DND-41 (cell line): ENCODE measurements around the gene SLTM.

Experiments used
- ATAC-seq: fragments of 200-7000 bp; cut with Tn5 transposase; 3 replicates; pipeline ENCODE4 v1.9.1; 2021; ENCODE audit warnings: low read depth; ENCODE audit not compliant: insufficient read depth
- DNase-seq: peaks from one replicate; pipeline ENCODE4 v3.0.0-alpha.2; 2020
- H2AFZ ChIP-seq: 2 replicates; pipeline ENCODE4 v1.6.0; 2012; ENCODE audit warnings: low read depth, low read length
- H3K27ac ChIP-seq: 2 replicates; pipeline ENCODE4 v1.5.1; 2012; ENCODE audit warnings: low read length, inconsistent platforms
- H3K27me3 ChIP-seq: fragments of 200-600 bp; sonication (generic); 2 replicates; pipeline ENCODE4 v1.6.0; 2012; ENCODE audit warnings: low read length, mild to moderate bottlenecking, inconsistent platforms; ENCODE audit not compliant: insufficient read depth, poor library complexity
- H3K36me3 ChIP-seq: 2 replicates; pipeline ENCODE4 v1.5.1; 2012; ENCODE audit warnings: low read length, inconsistent platforms; ENCODE audit not compliant: insufficient read depth
- H3K4me1 ChIP-seq: 2 replicates; pipeline ENCODE4 v1.5.1; 2012; ENCODE audit warnings: mild to moderate bottlenecking, low read length; ENCODE audit not compliant: insufficient read depth
- H3K4me2 ChIP-seq: 2 replicates; pipeline ENCODE4 v1.6.0; 2012; ENCODE audit warnings: mild to moderate bottlenecking, moderate library complexity, low read length, inconsistent platforms; ENCODE audit not compliant: insufficient read depth
- H3K4me3 ChIP-seq, 2 experiments: fragments of 200-600 bp in 1 of 2; shearing (Covaris generic) in 1 of 2; 2 replicates each; pipeline ENCODE4 v1.5.1; 2012 to 2016; ENCODE audit warnings: inconsistent platforms in 2 of 2, low read length in 2 of 2, mild to moderate bottlenecking in 2 of 2, low read depth in 1 of 2, moderate library complexity in 1 of 2
- H3K79me2 ChIP-seq: 2 replicates; pipeline ENCODE4 v1.6.0; 2012; ENCODE audit warnings: low read length, inconsistent platforms; ENCODE audit not compliant: insufficient read depth
- H3K9ac ChIP-seq: 2 replicates; pipeline ENCODE4 v1.6.0; 2012; ENCODE audit warnings: low read depth, mild to moderate bottlenecking, inconsistent platforms, low read length, moderate library complexity
- H3K9me3 ChIP-seq: 2 replicates; pipeline ENCODE4 v1.5.1; 2012; ENCODE audit warnings: low read length, moderate library complexity, mild to moderate bottlenecking, inconsistent platforms; ENCODE audit not compliant: insufficient read depth, severe bottlenecking
- H4K20me1 ChIP-seq: 2 replicates; pipeline ENCODE4 v1.6.0; 2012; ENCODE audit warnings: low read length; ENCODE audit not compliant: insufficient read depth
- EZH2 ChIP-seq: IDR thresholded peaks from 3 replicates; pipeline ENCODE4 v1.6.1; 2012; ENCODE audit warnings: borderline replicate concordance, low read depth, mild to moderate bottlenecking, moderate library complexity, low read length, inconsistent platforms; ENCODE audit not compliant: severe bottlenecking
- TF ChIP-seq, protein P1 (sequence below): IDR thresholded peaks from 2 replicates; pipeline ENCODE4 v1.5.1; 2012; ENCODE audit warnings: borderline replicate concordance, low read length, moderate library complexity, mild to moderate bottlenecking; ENCODE audit not compliant: poor library complexity, severe bottlenecking; ENCODE audit errors: extremely low read depth

SLTM gene

DNA sequence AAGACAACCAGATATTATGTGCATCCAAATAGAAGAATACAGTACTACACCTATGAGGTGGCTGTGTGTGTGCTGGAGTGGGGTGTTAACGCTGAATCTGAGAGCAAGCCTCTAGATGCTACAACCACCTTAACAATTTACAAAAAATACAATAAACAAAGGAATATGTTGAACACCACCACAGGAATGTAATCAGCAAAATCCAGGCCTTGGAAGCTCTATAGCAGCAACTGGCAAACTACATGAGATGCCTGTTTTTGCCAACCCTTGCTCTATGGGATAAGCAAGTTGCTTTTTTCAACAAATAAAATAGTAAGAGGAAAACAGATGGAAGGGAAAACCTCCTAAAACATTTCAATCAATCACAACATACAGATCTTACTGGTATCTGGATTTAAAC lies 23.9 kb downstream of the SLTM start:
- Histone ChIP-seq H3K27ac (no peak overlapping the region), H3K4me3 (no peak overlapping the region), H3K4me1 (no peaks in the 10 kb centered on the region), H3K9ac (no peak overlapping the region), H2AFZ (no peak overlapping the region), H3K4me2 (no peak overlapping the region), H3K9me3 (no peaks in the 10 kb centered on the region), H3K27me3 (no peaks in the 10 kb centered on the region), H4K20me1 (peaks cover 7% of the 10 kb centered on the region; the same call in 1 of the 2 replicates), H3K36me3 (peaks cover 67% of the 10 kb centered on the region), H3K79me2 (peaks cover 66% of the 10 kb centered on the region)
- DNase-seq (no peak), ATAC-seq (no peak)
- TF ChIP-seq, protein P1, sequence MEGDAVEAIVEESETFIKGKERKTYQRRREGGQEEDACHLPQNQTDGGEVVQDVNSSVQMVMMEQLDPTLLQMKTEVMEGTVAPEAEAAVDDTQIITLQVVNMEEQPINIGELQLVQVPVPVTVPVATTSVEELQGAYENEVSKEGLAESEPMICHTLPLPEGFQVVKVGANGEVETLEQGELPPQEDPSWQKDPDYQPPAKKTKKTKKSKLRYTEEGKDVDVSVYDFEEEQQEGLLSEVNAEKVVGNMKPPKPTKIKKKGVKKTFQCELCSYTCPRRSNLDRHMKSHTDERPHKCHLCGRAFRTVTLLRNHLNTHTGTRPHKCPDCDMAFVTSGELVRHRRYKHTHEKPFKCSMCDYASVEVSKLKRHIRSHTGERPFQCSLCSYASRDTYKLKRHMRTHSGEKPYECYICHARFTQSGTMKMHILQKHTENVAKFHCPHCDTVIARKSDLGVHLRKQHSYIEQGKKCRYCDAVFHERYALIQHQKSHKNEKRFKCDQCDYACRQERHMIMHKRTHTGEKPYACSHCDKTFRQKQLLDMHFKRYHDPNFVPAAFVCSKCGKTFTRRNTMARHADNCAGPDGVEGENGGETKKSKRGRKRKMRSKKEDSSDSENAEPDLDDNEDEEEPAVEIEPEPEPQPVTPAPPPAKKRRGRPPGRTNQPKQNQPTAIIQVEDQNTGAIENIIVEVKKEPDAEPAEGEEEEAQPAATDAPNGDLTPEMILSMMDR: no peak
- no peak for TF ChIP-seq EZH2

DNA sequence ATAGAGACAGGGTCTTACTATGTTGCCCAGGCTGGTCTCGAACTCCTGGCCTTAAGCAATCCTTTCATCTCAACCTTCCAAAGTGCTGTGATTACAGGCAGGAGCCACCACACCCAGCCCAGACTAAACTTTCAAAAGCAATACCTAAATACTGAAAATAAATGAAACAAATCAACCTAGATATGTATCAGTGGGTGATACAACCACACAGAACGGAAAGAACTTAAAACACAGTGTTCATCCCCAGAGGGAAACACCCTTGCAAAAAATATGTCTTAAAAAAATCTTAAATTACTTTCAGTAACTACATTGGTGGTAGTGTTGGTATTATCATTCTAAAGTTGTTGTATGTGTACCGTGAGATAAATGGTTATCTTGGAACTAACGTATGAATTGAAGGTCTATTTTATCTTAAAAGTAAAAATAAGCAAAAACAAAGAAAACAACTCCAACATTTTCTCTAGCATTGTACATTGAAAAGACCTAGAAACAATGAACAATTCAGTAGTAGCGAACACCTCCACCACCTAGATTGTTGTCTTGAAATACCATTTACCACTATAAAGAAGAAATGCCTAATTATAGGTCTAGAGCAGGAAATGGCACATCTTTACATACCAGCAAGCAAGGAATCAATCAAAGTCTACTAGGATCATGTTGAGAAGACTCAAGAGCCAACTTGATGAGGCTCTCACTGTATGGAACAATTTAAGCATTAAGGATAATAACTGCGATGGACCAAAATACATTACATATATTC lies 24.7 kb downstream of the SLTM start:
- Histone ChIP-seq H3K4me2 (no peak overlapping the region), H2AFZ (no peak overlapping the region), H3K27me3 (no peaks in the 10 kb centered on the region), H3K79me2 (peaks cover 68% of the 10 kb centered on the region), H3K4me3 (no peak overlapping the region), H3K27ac (no peak overlapping the region), H3K4me1 (no peaks in the 10 kb centered on the region), H3K9ac (no peak overlapping the region), H3K9me3 (no peaks in the 10 kb centered on the region), H4K20me1 (peaks cover 9% of the 10 kb centered on the region; the same call in 1 of the 2 replicates), H3K36me3 (peaks cover 59% of the 10 kb centered on the region)
- DNase-seq (no peak), ATAC-seq (no peak)
- no peak for TF ChIP-seq EZH2
- TF ChIP-seq, protein P1: no peak

DNA sequence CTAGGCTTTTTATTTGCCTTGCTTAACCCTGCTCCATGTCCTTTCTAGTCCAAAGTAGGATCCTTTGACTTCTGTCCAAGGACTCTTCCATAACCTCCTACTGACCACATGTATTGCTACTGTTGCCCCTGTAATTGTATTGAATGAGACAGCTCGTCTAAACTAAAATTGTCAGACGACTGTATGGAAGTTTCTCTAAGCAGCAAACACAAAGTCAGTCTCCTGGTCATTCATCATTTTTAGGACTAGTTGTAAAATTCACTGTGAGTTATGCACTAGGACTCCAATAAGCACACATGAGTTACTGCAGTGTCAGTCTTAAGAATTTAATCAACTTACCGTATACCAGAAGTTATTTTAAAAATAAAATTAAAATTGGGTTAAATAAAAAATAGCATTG lies 32.8 kb downstream of the SLTM start:
- no peaks in the 10 kb centered on the region for H3K4me1 ChIP-seq
- no peak overlapping the region for H3K4me3 ChIP-seq
- peaks cover 36% of the 10 kb centered on the region for H3K79me2 ChIP-seq
- peaks cover 3% of the 10 kb centered on the region; the same call in 1 of the 2 replicates for H4K20me1 ChIP-seq
- TF ChIP-seq, protein P1: no peak
- no peak for TF ChIP-seq EZH2
- H3K27me3 ChIP-seq: no peaks in the 10 kb centered on the region
- DNase-seq (no peak), ATAC-seq (no peak)
- no peak overlapping the region for H3K4me2 ChIP-seq
- no peak overlapping the region for H3K9ac ChIP-seq
- no peak overlapping the region for H3K27ac ChIP-seq
- no peaks in the 10 kb centered on the region for H3K9me3 ChIP-seq
- peaks cover 60% of the 10 kb centered on the region for H3K36me3 ChIP-seq
- no peak overlapping the region for H2AFZ ChIP-seq
